Measurements from ENCODE around the gene MEF2B. TPM values are rescaled to one million over a fixed set of nuclear protein-coding genes. Genes with fewer than 3 reads are reported as not detected.

Gene MEF2B
- total RNA-seq, 2 experiments from 2014 or later: 1.9 to 2.1 TPM

DNA sequence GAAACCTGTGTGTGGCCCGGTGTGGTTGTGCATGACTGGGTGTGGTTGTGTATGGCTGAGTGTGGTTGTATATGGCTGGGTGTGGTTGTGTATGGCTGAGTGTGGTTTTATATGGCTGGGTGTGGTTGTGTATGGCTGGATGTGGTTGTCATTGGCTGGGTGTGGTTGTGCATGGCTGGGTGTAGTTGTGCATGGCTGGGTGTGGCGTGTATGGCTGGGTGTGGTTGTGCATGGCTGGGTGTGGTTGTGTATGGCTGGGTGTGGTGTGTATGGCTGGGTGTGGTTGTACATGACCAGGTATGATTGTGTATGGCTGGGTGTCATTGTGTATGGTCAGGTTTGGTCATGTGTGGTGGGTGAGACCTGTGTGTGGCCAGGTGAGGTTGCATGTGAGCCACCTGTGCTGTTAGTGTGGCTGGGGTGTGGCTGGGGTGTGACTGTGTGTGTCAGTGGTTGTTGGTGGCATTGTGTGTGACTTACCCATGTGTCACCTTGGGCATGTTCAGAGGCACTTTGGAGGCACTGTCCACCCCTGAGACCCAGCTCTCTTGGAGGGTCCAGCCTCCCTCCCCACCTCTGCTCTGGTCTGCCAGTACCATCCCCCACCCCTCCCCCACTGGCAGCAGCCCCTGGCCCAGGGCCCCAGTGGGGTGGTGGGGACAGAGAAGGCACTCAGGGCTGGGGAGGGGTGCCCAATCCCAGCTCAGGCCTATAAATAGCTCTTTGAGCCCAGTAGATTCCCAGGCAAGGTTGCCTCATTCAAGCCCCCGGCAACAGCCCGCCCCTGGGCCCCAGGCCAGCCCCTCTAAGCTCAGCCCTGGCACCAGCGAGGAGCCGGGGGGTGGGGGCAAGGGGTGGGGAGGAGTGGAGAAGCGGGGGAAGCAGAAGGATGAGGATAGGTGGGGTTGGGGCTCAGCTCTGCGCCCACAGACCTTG lies 37.8 kb upstream of the MEF2B start:
- no peak overlapping the region for H3K27ac Mint-ChIP-seq
- no peak overlapping the region for H3K4me3 Mint-ChIP-seq
- H3K4me1 Mint-ChIP-seq: peaks cover 17% of the 10 kb centered on the region
- no peaks in the 10 kb centered on the region for H3K36me3 Mint-ChIP-seq (ENCODE audit: low read depth)
- ChIA-PET CTCF (no interaction called here), POLR2A (interaction anchor here (0.5 kb wide), 1 partner anchor 77 kb away, joined by 6 read pairs; no protein-coding TSS in a partner anchor)
- no peak for ATAC-seq
- intact Hi-C loops (cut with DNase I, micrococcal nuclease): no loop called here
- DNase-seq: no peak
- peaks cover 18% of the 10 kb centered on the region for H3K27me3 Mint-ChIP-seq
- H3K9me3 Mint-ChIP-seq (ENCODE audit: low read depth): peaks cover 4% of the 10 kb centered on the region

DNA sequence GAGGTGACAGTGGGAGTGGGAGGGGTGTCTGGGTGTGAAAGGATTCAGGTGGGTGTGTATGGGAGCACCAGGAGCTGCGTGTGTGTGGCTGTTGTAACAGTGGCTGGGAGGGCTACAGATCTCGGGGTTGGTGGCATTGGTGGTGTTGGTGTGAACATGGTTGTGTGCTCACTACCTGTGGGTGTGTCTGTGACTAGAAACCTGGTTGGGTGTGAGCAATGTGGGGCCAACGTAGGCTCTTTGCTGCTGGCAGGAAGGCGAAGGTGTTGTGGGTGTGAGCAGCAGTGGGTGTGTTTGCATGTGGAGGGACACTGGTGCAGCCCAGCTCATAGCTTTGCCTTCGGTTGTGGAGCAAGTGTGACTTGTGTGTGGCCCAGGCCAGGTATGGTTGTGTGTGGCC lies 36.9 kb upstream of the MEF2B start:
- H3K27me3 Mint-ChIP-seq: peaks cover 10% of the 10 kb centered on the region
- peaks cover 25% of the 10 kb centered on the region for H3K4me1 Mint-ChIP-seq
- no peak overlapping the region for H3K27ac Mint-ChIP-seq
- DNase-seq: no peak
- ATAC-seq: no peak
- intact Hi-C loops (cut with DNase I, micrococcal nuclease): no loop called here
- H3K4me3 Mint-ChIP-seq: no peak overlapping the region
- peaks cover 9% of the 10 kb centered on the region for H3K36me3 Mint-ChIP-seq (ENCODE audit: low read depth)
- ChIA-PET CTCF (interaction anchor here (0.6 to 0.8 kb wide), 2 partner anchors 129 to 346 kb away, joined by 3 read pairs; no protein-coding TSS in a partner anchor), POLR2A (interaction anchor here (1.1 kb wide), 1 partner anchor 14 kb away, joined by 4 read pairs; no protein-coding TSS in a partner anchor)
- peaks cover 4% of the 10 kb centered on the region for H3K9me3 Mint-ChIP-seq (ENCODE audit: low read depth)

DNA sequence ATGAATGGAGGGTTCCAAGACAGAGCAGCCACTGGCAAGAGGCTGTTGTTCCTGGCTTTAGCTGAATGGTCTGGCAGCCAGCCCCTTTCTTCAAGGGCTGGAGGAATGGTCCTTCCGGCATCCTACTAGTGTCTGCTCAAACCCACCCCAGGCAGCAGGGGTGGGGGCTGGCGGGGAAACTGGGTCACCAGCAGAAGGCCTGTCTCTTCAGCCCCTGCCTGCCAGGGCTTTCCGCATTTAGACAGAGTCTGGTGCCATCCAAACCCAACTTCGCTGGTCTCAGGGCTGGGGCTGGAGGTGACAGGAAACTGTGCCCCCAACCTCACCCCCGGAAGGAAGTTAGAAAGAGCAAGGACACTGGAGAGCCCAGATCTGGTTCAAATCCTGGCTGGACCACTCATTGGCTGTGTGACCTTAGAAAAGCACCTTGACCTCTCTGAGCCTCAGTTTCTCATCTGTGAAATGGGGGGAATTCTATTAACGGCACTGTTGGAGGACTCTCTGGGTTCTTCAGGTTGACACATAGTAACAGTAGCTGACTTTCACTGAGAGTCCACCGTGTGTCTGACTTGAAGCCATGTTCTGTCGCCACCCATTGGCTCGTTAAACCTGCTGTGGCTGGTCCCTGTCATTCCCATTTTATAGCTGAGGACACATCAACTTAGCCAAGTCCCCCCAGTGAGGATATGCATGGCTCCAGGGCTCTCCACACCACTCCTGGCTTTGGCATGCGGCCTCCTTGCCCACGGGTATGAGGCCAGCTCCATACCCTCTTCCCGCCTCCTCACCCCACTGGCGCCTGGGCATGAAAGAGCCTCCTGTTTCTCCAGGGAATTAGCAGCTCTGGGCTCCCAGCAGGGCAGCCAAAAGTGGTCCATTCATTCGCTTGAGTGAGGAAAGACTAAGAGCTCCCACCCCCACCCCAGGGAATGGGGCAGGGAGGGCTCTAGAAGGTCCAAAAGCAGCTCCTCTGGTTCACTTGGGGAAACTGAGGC lies 35.6 kb upstream of the MEF2B start:
- CTCF ChIA-PET: interaction anchor here (0.8 to 1.8 kb wide), 3 partner anchors 19 to 347 kb away, joined by 3 to 10 read pairs (median 4); no protein-coding TSS in a partner anchor
- H3K27me3 Mint-ChIP-seq: peaks cover 3% of the 10 kb centered on the region

DNA sequence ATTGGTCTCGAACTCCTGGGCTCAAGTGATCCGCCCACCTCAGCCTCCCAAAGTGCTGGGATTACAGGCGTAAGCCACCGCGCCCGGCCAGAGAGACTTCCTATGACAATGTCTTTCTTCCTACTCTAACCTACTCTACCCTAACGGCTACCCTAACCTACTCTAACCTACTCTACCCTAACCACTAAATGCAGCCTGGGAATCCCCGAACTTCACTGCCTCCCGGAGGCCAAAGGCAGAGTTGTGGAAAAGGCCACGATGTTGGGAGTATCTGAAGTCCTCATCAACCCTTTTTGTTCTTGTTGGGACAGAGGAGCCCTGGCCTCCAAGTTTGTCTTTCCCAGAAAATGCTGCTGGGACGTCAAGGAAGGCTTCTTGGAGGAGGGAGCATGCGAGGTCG lies 34.1 kb upstream of the MEF2B start:
- peak overlapping the region; percentile 90 for H3K4me3 Mint-ChIP-seq
- intact Hi-C loops (cut with DNase I, micrococcal nuclease): no loop called here
- ChIA-PET POLR2A (no interaction called here), CTCF (interaction anchor here (2.3 kb wide), 1 partner anchor 11 kb away, joined by 20 read pairs; the partner anchor contains the start of genes BORCS8 and RFXANK)
- DNase-seq (no peak), ATAC-seq (no peak)
- H3K27ac Mint-ChIP-seq: no peak overlapping the region
- peaks cover 30% of the 10 kb centered on the region for H3K4me1 Mint-ChIP-seq
- peaks cover 4% of the 10 kb centered on the region for H3K9me3 Mint-ChIP-seq (ENCODE audit: low read depth)
- H3K36me3 Mint-ChIP-seq (ENCODE audit: low read depth): peaks cover 16% of the 10 kb centered on the region
- H3K27me3 Mint-ChIP-seq: no peaks in the 10 kb centered on the region

More for the DNA sequence above, 35.6 kb upstream of the MEF2B start:
- no peak overlapping the region for H3K27ac Mint-ChIP-seq
- H3K4me3 Mint-ChIP-seq: no peak overlapping the region
- H3K4me1 Mint-ChIP-seq: peaks cover 30% of the 10 kb centered on the region
- intact Hi-C loops (cut with DNase I, micrococcal nuclease): no loop called here
- DNase-seq (no peak), ATAC-seq (no peak)
- POLR2A ChIA-PET: interaction anchor here (1.1 kb wide), 1 partner anchor 13 kb away, joined by 4 read pairs; no protein-coding TSS in a partner anchor
- H3K9me3 Mint-ChIP-seq (ENCODE audit: low read depth): peaks cover 4% of the 10 kb centered on the region
- peaks cover 10% of the 10 kb centered on the region for H3K36me3 Mint-ChIP-seq (ENCODE audit: low read depth)

DNA sequence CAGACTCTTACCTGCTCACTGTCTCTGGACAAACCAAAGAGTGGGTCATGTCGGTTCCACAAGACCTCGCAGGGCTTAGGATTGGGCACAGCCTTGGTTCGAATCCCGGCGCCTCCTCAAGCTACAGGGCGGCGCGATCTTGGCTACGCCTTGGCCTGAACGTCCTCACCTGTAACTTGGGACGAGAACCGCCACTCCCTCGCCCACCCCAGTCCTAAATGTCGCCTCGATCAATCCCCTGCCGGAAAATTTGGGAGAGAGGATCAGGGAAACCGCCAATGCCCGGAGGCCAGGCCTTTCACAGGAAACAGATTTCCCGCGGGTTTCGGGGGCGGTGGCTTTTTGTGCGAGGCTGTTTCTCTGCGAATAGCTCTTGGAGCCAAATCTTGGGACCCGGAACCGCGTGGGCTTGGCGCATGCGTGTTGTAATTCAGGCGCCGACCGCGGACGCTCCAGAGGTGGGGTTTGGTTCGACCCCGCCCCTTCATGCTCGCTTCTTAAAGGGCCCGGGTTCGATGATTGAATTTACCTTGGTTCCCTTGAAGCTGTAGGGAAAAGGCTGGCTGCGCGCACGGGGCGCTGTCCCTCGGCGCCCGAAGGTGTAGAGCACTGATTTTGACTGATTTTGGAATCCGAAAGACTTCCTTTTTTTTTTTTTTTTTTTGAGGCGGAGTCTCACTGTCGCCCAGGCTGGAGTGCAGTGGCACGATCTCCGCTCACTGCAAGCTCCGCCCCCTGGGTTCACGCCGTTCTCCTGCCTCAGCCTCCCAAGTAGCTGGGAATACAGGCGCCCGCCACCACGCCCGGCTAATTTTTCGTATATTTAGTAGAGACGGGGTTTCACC lies 33.2 kb upstream of the MEF2B start, which contains the start of gene NR2C2AP:
TSS of gene NR2C2AP (minus strand) at position 403 of the 845 bp plus-strand sequence. CDS start at position 49, 354 bp downstream.
- H3K36me3 Mint-ChIP-seq (ENCODE audit: low read depth): peaks cover 22% of the 10 kb centered on the region
- H3K27ac Mint-ChIP-seq: peak within 1 kb of the TSS; percentile 84
- ChIA-PET CTCF (interaction anchor here (0.5 to 2.3 kb wide), 11 partner anchors 10 to 336 kb away, joined by 3 to 20 read pairs (median 3); partner anchors contain the start of genes BORCS8, DDX49 and RFXANK), POLR2A (interaction anchor here (0.5 to 2.1 kb wide), 9 partner anchors 11 to 922 kb away, joined by 3 to 31 read pairs (median 4); partner anchors contain the start of genes BORCS8, CERS1, JUND and RFXANK)
- H3K4me1 Mint-ChIP-seq: peaks cover 30% of the 10 kb centered on the region
- DNase-seq (peak; percentile 96), ATAC-seq (peak; percentile 95)
- peaks cover 4% of the 10 kb centered on the region for H3K9me3 Mint-ChIP-seq (ENCODE audit: low read depth)
- H3K27me3 Mint-ChIP-seq: no peaks in the 10 kb centered on the region
- peak within 1 kb of the TSS; percentile 90 for H3K4me3 Mint-ChIP-seq
- intact Hi-C loops (cut with DNase I, micrococcal nuclease): loop anchor here (1.0 kb wide), 7 partner anchors 11 to 182 kb away; partner anchors contain the start of genes BORCS8 (in 2 of the 2), MAU2 (in 2 of the 2), RFXANK (in 2 of the 2) and SUGP1 (in 2 of the 2)

DNA sequence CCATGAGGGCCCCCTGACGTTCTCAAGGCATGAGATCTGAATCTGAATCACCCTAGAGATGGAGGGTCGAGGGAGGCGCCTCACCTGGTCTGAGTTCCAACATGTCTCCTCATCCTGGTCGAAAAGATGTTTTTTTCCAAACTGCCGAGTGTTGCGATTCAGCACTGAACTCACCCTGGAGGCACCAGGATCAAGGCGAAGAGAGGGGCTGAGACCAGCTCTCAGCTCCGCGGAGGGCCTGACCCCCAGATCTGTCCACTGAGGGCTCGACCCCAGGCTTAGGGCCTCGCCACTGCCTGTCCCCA lies 32.6 kb upstream of the MEF2B start:
- ChIA-PET POLR2A (interaction anchor here (0.7 to 2.1 kb wide), 4 partner anchors 10 to 921 kb away, joined by 3 to 31 read pairs (median 4); partner anchors contain the start of genes BORCS8, JUND and RFXANK), CTCF (interaction anchor here (0.6 to 2.3 kb wide), 7 partner anchors 10 to 337 kb away, joined by 3 to 20 read pairs (median 3); partner anchors contain the start of genes BORCS8 and RFXANK)
- no peaks in the 10 kb centered on the region for H3K27me3 Mint-ChIP-seq
- H3K27ac Mint-ChIP-seq: peak overlapping the region; percentile 84
- ATAC-seq (peak; percentile 14), DNase-seq (no peak)
- intact Hi-C loops (cut with DNase I, micrococcal nuclease): loop anchor here (1.0 kb wide), 7 partner anchors 10 to 183 kb away; partner anchors contain the start of genes BORCS8 (in 2 of the 2), MAU2 (in 2 of the 2), RFXANK (in 2 of the 2) and SUGP1 (in 2 of the 2)
- H3K4me1 Mint-ChIP-seq: peaks cover 28% of the 10 kb centered on the region
- peaks cover 26% of the 10 kb centered on the region for H3K36me3 Mint-ChIP-seq (ENCODE audit: low read depth)
- peaks cover 4% of the 10 kb centered on the region for H3K9me3 Mint-ChIP-seq (ENCODE audit: low read depth)
- peak overlapping the region; percentile 90 for H3K4me3 Mint-ChIP-seq

DNA sequence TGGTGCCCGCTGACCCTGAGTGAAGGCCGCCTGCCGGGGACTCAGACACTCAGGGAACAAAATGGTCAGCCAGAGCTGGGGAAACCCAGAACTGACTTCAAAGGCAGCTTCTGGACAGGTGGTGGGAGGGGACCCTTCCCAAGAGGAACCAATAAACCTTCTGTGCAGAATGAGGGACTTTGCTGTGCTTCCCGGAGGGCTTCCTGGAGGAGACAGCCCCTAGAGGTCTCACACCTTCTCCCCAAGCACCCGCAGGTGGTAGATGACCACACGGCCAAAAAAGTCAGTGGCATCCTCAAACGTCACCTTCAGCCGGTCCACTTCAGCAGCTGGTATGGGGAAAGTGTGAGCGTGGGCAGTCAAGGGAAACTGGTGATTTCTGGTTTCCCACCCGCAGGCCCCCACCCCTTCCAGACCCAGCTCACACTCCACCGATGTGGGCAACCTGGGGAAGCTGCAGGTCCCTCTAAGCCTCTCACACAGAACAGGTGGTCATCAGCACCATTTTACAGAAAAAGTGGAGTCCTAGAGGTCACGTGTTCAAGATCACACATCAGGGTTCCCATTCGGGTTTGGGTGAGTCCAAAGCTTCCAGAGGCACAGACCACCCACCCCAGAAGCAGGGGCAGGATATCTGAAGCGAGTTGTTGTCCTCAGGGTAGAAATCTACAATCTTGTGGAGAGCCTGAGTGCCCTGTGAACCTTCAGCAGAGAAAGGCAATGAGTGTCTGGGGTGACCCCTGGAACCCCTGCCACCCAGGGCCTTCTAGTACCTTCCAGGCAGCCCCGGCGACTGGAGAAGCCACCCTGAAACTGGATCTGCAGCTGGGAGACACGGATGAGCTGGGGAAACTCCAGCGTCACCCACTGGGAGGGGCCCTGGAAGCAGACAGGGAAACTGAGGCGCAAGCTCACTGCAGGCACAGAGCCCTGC lies 31.9 kb upstream of the MEF2B start:
- ATAC-seq (no peak), DNase-seq (no peak)
- peak overlapping the region; percentile 84 for H3K27ac Mint-ChIP-seq
- no peaks in the 10 kb centered on the region for H3K27me3 Mint-ChIP-seq
- ChIA-PET POLR2A (interaction anchor here (1.2 to 2.1 kb wide), 2 partner anchors 9 to 920 kb away, joined by 3 to 31 read pairs; partner anchors contain the start of genes BORCS8, JUND and RFXANK), CTCF (interaction anchor here (0.6 to 2.3 kb wide), 5 partner anchors 9 to 203 kb away, joined by 3 to 20 read pairs (median 4); partner anchors contain the start of genes BORCS8 and RFXANK)
- peaks cover 21% of the 10 kb centered on the region for H3K4me1 Mint-ChIP-seq
- H3K9me3 Mint-ChIP-seq (ENCODE audit: low read depth): no peaks in the 10 kb centered on the region
- intact Hi-C loops (cut with DNase I, micrococcal nuclease): no loop called here
- H3K36me3 Mint-ChIP-seq (ENCODE audit: low read depth): peaks cover 27% of the 10 kb centered on the region
- peak overlapping the region; percentile 90 for H3K4me3 Mint-ChIP-seq

DNA sequence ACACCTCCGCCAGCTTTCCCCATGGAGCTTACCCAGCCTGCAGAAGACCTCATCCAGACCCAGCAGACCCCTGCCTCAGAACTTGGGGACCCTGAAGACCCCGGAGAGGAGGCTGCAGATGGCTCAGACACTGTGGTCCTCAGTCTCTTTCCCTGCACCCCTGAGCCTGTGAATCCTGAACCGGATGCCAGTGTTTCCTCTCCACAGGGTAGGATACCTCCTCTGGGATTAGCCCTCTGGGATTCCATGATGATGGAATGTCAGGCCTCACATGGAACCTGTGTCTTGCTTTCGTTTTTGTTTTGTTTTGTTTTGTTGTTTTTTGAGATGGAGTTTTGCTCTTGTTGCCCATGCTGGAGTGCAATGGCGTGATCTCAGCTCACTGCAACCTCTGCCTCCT lies 23.9 kb upstream of the MEF2B start:
- Mint-ChIP-seq H3K4me1 (peaks cover 37% of the 10 kb centered on the region), H3K9me3 (ENCODE audit: low read depth) (no peaks in the 10 kb centered on the region), H3K4me3 (peak overlapping the region; percentile 91), H3K27me3 (no peaks in the 10 kb centered on the region), H3K27ac (peak overlapping the region; percentile 73), H3K36me3 (ENCODE audit: low read depth) (peaks cover 21% of the 10 kb centered on the region)
- ChIA-PET POLR2A (interaction anchor here (0.6 to 3.0 kb wide), 2 partner anchors 9 to 171 kb away, joined by 6 to 31 read pairs; partner anchors contain the start of gene NR2C2AP), CTCF (interaction anchor here (1.3 to 2.9 kb wide), 2 partner anchors 9 to 23 kb away, joined by 4 to 20 read pairs; partner anchors contain the start of gene NR2C2AP)
- ATAC-seq: no peak
- intact Hi-C loops (cut with DNase I, micrococcal nuclease): loop anchor here in 1 of 2 experiments (5.0 kb wide), 3 partner anchors 168 to 607 kb away; partner anchors contain the start of genes GMIP and REX1BD
- DNase-seq: no peak

Data from activated CD4-positive, alpha-beta T cell treated with anti-CD3 and anti-CD28 coated beads for 36 hours (primary cell).